Ishikawa (cell line): ENCODE measurements around the gene SLC8A1.

ENCODE experiments used
- CREB1 ChIP-seq: IDR thresholded peaks from 2 replicates; pipeline ENCODE4 v1.6.1; 2012; ENCODE audit warnings: low read depth
- RAD21 ChIP-seq: IDR thresholded peaks from 2 replicates; pipeline ENCODE4 v1.6.1; 2012; ENCODE audit warnings: low read depth
- TAF1 ChIP-seq: IDR thresholded peaks from 2 replicates; pipeline ENCODE4 v1.6.1; 2012; ENCODE audit warnings: low read depth, mild to moderate bottlenecking
- TF ChIP-seq, protein P1 (sequence below): IDR thresholded peaks from 2 replicates; pipeline ENCODE4 v1.6.1; 2012
- TF ChIP-seq, protein P2 (sequence below): IDR thresholded peaks from 2 replicates; pipeline ENCODE4 v1.6.1; 2012; ENCODE audit warnings: low read depth, mild to moderate bottlenecking

DNA sequence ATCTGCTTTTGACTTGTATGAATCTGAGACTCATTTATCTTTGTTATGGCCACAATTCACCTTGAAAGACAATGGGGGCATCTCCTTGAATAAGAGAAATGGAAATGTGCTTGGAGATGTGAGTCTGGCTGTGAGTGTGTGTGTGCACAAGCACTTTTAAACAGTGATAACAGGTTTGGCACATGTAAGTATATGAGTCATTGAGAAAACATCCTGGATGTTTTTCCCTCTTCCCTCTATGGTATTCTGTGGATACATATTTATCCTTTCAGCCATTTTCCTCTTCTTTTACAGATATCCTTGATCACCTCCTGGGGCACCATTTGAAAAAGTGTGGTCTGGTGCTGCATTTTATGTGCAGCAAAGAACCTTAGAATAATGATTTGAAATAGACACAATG lies 355.5 kb downstream of the SLC8A1 start:
- no peak for TF ChIP-seq CREB1
- TF ChIP-seq TAF1, result no peak
- TF ChIP-seq, protein P1, sequence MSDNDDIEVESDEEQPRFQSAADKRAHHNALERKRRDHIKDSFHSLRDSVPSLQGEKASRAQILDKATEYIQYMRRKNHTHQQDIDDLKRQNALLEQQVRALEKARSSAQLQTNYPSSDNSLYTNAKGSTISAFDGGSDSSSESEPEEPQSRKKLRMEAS, result no peak
- TF ChIP-seq, protein P2, sequence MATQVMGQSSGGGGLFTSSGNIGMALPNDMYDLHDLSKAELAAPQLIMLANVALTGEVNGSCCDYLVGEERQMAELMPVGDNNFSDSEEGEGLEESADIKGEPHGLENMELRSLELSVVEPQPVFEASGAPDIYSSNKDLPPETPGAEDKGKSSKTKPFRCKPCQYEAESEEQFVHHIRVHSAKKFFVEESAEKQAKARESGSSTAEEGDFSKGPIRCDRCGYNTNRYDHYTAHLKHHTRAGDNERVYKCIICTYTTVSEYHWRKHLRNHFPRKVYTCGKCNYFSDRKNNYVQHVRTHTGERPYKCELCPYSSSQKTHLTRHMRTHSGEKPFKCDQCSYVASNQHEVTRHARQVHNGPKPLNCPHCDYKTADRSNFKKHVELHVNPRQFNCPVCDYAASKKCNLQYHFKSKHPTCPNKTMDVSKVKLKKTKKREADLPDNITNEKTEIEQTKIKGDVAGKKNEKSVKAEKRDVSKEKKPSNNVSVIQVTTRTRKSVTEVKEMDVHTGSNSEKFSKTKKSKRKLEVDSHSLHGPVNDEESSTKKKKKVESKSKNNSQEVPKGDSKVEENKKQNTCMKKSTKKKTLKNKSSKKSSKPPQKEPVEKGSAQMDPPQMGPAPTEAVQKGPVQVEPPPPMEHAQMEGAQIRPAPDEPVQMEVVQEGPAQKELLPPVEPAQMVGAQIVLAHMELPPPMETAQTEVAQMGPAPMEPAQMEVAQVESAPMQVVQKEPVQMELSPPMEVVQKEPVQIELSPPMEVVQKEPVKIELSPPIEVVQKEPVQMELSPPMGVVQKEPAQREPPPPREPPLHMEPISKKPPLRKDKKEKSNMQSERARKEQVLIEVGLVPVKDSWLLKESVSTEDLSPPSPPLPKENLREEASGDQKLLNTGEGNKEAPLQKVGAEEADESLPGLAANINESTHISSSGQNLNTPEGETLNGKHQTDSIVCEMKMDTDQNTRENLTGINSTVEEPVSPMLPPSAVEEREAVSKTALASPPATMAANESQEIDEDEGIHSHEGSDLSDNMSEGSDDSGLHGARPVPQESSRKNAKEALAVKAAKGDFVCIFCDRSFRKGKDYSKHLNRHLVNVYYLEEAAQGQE, result no peak
- TF ChIP-seq RAD21, result no peak
